Gastroesophageal sphincter (tissue), 3 donors: ENCODE measurements around the gene TGFB1I1.

Source experiments
- CTCF ChIP-seq, 4 experiments: fragments of 200-600 bp in 2 of 4; fragments of 450-650 bp in 2 of 4; sonication (generic) in 1 of 4; IDR thresholded peaks; one replicate each; pipeline ENCODE4 v1.5.1; 2017 to 2019; ENCODE audit warnings: antibody characterized with exemption in 4 of 4, mild to moderate bottlenecking in 2 of 4, moderate library complexity in 2 of 4
- POLR2A ChIP-seq, 2 donors: fragments of 450-650 bp; IDR thresholded peaks; one replicate each; pipeline ENCODE4 v1.6.1; 2017; ENCODE audit warnings: antibody characterized with exemption in 2 of 2, mild to moderate bottlenecking in 2 of 2, moderate library complexity in 1 of 2
- POLR2AphosphoS5 ChIP-seq: sonication (generic); formaldehyde crosslinking; IDR thresholded peaks from one replicate; pipeline ENCODE4 v1.6.1; 2017; ENCODE audit warnings: antibody characterized with exemption

GRCh38 chr16:31465788-31466370 lies 6.1 kb upstream of the TGFB1I1 start:
- TF ChIP-seq POLR2AphosphoS5, result no peak
- TF ChIP-seq CTCF (IDR thresholded peaks at IDR 0.05), result no peak
- TF ChIP-seq POLR2A (IDR thresholded peaks at IDR 0.05), result no peak
